Aorta (tissue), 5 donors: Measurements from ENCODE around the gene PCDH9. TPM values are rescaled to one million over a fixed set of nuclear protein-coding genes. Genes with fewer than 3 reads are reported as not detected.

Experiments
- ATAC-seq: fragments of 200-7000 bp; cut with Tn5 transposase; one replicate; pipeline ENCODE4 v1.9.1; 2022; ENCODE audit warnings: moderate library complexity; ENCODE audit not compliant: low FRiP score
- DNase-seq, 2 donors: peaks; one replicate each; pipeline ENCODE4 v3.0.0-alpha.2; 2020
- H3K27ac ChIP-seq, 2 donors: one replicate each; pipeline ENCODE4 v1.5.1; 2013; ENCODE audit warnings: low read length in 2 of 2, mild to moderate bottlenecking in 2 of 2, moderate library complexity in 2 of 2, control low read depth in 1 of 2, inconsistent platforms in 1 of 2, low read depth in 1 of 2
- H3K27me3 ChIP-seq, 2 donors: one replicate each; pipeline ENCODE4 v1.6.1; 2013; ENCODE audit warnings: control low read depth in 1 of 2, low read length in 1 of 2, mild to moderate bottlenecking in 1 of 2, moderate library complexity in 1 of 2; ENCODE audit not compliant: insufficient read depth in 2 of 2, control insufficient read depth in 1 of 2
- H3K36me3 ChIP-seq, 2 donors: one replicate each; pipeline ENCODE4 v1.6.1; 2013; ENCODE audit warnings: control low read depth in 1 of 2, low read length in 1 of 2, mild to moderate bottlenecking in 1 of 2; ENCODE audit not compliant: insufficient read depth in 2 of 2, control insufficient read depth in 1 of 2
- H3K4me1 ChIP-seq, 2 donors: one replicate each; pipeline ENCODE4 v1.6.1; 2013; ENCODE audit warnings: low read length in 2 of 2, control low read depth in 1 of 2, mild to moderate bottlenecking in 1 of 2, moderate library complexity in 1 of 2; ENCODE audit not compliant: insufficient read depth in 2 of 2, control insufficient read depth in 1 of 2
- H3K4me3 ChIP-seq, 2 donors: one replicate each; pipeline ENCODE4 v1.5.1; 2013; ENCODE audit warnings: low read length in 2 of 2, control low read depth in 1 of 2, mild to moderate bottlenecking in 1 of 2
- H3K9me3 ChIP-seq: one replicate; pipeline ENCODE4 v1.6.1; 2013; ENCODE audit warnings: mild to moderate bottlenecking, low read length; ENCODE audit not compliant: control insufficient read depth
- WGBS, 2 donors: extraction: QIAGEN DNeasy Blood & Tissue Kit; methylation state at CpG; one replicate each; pipeline ENCODE4 v1.1.7; 2013; 5-methylcytosine and 5-hydroxymethylcytosine counted together
- intact Hi-C, 2 donors: fragments of 100-400 bp; cut with DNase I; formaldehyde crosslinking; loops; one replicate each; pipeline versions ENCODE4 v1.14.2 to v1.15.0; 2022
- polyA plus RNA-seq, 2 donors: library from polyadenylated mRNA; stranded (reverse); fragments of 200-250 nt; gene quantifications; one replicate each; pipeline ENCODE4 v1.2.3, GENCODE V29; 2013
- total RNA-seq, 2 donors: library from RNA; stranded (reverse); fragmentation: NEBNext Ultra II Directional; extraction: Animal tissue kit (Norgen Biotek cat#: 25700); gene quantifications; one replicate each; pipeline ENCODE4 v1.2.1, GENCODE V29; 2021
- donor health status: healthy with polysubstance abuse.
- donor health status: Bipolar disorder and iron deficiency.
- donor health status: DM: no; HTN: no; CAD: no.
- donor health status: DM: no; HTN: no; CAD: no.
- donor health status: DM: yes; HTN: yes; CAD: no.

The PCDH9 gene
- total and polyA plus RNA-seq, 4 donors: 0.38 to 6.3 (median 4.2) TPM

DNA sequence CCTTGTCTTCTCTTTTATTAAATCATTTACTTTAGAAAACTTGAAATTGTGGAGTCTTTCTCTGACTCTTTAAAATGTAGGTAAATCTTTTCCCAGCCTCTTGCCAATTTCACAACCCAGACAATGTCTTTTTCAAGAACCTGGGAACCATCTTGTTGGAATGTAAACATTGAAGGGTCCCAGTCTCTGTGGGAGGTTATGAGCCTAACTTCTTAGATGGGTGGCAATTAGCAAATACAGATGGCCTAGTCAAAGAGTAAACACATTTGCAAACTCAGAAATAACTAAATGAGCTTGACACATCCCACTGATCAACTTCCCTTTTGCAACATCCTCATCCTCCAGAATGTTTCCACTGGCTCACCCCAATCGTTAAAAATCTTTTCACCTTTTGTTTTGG, 721.0 kb downstream of the PCDH9 start:
- Histone ChIP-seq H3K4me1 (no peaks in the 10 kb centered on the region), H3K27me3 (no peaks in the 10 kb centered on the region), H3K36me3 (no peaks in the 10 kb centered on the region), H3K4me3 (no peak overlapping the region), H3K9me3 (no peaks in the 10 kb centered on the region), H3K27ac (no peak overlapping the region)
- WGBS, 2 donors: 76 to 79% methylated on average over 1 of the region's 1 CpG
- no peak for DNase-seq
- no peak for ATAC-seq
- intact Hi-C loops: no loop called here

DNA sequence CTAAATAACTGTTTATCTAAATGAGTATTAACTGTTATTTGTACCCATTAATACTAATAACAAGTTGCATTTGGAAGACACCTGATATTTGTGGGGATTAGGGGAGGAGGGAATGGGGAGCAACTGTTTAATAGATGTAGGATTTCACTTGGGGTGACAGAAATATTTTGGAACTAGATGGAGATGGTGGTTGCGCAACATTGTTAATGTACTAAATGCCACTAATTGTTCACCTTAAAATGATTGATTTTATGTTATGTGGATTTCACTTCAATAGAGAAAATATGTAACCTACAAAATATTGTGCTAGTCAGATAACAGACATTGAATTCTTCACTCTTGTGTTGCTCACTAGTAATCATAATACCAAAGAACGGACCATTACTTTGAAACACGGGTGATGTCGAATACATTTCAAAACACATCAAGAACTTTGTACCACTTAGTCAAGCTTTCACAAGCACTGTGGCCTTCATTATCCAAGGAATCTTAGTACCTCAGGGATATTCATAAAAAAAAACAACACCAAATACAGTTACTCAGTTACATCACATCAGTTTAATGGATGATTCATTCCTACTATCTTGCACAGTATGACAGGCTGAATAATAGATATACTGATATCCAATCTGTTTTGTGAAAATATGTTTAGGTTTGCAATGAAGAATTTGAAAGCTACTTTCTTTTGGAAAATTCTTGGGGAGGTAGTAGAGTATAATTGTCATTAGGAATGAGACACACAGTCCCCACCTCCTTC, 721.8 kb downstream of the PCDH9 start:
- no peak for ATAC-seq
- 84 to 92% methylated on average over 4 of the region's 4 CpGs for WGBS, 2 donors

DNA sequence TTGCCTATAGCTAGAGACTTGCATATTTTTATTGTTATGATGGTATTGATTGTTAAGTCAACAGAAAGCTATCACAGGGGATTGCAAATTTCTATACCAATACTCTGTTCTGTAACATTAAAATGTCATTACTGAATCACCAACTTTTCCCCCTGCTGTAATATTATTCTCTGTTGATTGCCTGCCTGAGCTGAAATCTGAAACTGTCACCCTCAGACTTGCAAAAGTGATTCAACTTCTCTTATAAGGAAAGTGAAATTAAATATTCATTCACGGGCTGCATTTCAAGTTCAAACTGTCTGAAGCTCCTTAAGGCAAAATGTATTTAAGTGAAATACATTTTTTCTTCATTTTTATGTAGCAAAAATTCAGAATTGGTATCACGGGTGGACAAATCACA, 723.2 kb downstream of the PCDH9 start:
- Histone ChIP-seq H3K27me3 (no peaks in the 10 kb centered on the region), H3K4me3 (no peak overlapping the region), H3K36me3 (no peaks in the 10 kb centered on the region), H3K9me3 (no peaks in the 10 kb centered on the region), H3K4me1 (no peaks in the 10 kb centered on the region), H3K27ac (no peak overlapping the region)
- DNase-seq (no peak), ATAC-seq (no peak)
- WGBS, 2 donors: 63 to 75% methylated on average over 2 of the region's 2 CpGs
- intact Hi-C loops: no loop called here

More for the DNA sequence above, 721.8 kb downstream of the PCDH9 start:
- Histone ChIP-seq H3K27ac (no peak overlapping the region), H3K9me3 (no peaks in the 10 kb centered on the region), H3K4me1 (no peaks in the 10 kb centered on the region), H3K36me3 (no peaks in the 10 kb centered on the region), H3K27me3 (no peaks in the 10 kb centered on the region), H3K4me3 (no peak overlapping the region)
- intact Hi-C loops: no loop called here
- DNase-seq: no peak

DNA sequence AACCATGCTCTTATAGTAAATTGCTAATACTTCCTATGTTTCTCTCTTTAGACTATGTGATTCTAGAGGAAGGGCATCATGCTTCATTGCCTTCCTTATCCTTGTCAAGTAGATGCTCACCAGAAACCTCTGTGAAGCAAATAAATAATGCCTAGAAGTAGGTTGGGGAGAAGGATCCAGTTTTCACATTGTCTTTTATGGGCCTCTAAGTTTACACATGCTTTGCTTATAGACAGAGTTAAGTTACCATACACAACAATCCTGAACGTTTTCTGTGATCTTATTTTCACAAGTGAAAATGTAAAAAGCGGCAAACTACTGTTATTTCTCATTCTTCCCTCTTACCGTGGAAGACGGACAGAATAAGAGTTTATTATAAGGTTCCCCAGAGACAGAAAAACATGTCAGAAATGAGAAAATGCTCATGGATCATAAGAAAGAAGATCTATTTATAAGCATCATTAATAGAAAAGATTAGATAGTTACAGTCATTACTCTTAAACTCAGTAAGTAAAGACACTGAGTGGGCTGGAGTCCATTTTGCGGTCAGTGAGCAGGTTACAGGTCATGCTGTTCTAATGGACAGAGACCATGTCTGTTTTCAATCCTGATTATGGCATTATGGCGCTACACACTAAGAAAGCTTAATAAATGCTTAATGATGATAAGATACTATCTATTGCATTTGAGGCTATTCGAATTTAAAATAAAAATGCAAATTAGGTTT, 723.9 kb downstream of the PCDH9 start:
- no peak overlapping the region for H3K27ac ChIP-seq
- no peak for ATAC-seq
- no peak for DNase-seq
- 71 to 80% methylated on average over 7 of the region's 7 CpGs for WGBS, 2 donors
- intact Hi-C loops: no loop called here
- H3K27me3 ChIP-seq: no peaks in the 10 kb centered on the region
- H3K36me3 ChIP-seq: no peaks in the 10 kb centered on the region
- no peaks in the 10 kb centered on the region for H3K9me3 ChIP-seq
- no peak overlapping the region for H3K4me3 ChIP-seq
- H3K4me1 ChIP-seq: no peaks in the 10 kb centered on the region

DNA sequence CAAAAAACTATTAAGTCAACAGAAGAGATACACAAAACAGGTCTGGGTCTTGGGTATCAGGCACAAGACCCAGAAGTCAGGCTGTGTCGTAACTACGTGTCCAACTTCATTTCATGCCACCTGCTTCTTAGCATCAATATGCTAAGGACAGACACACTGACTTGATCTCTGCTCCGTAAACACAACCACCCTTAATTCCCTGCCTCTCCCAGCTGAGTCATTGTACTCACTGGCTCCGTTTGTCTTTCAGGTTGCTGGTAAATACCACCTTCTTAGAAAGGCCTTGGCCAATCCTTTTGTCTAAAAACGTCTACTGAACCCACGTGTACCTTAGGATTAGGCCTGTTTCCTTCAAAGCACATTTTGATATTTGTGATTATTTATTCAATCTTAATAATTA, 726.2 kb downstream of the PCDH9 start:
- no peaks in the 10 kb centered on the region for H3K27me3 ChIP-seq
- intact Hi-C loops: no loop called here
- DNase-seq (no peak), ATAC-seq (no peak)
- WGBS, 2 donors: 56 to 73% methylated on average over 6 of the region's 6 CpGs
- H3K9me3 ChIP-seq: no peaks in the 10 kb centered on the region
- H3K36me3 ChIP-seq: no peaks in the 10 kb centered on the region
- no peaks in the 10 kb centered on the region for H3K4me1 ChIP-seq
- H3K4me3 ChIP-seq: no peak overlapping the region
- no peak overlapping the region for H3K27ac ChIP-seq

DNA sequence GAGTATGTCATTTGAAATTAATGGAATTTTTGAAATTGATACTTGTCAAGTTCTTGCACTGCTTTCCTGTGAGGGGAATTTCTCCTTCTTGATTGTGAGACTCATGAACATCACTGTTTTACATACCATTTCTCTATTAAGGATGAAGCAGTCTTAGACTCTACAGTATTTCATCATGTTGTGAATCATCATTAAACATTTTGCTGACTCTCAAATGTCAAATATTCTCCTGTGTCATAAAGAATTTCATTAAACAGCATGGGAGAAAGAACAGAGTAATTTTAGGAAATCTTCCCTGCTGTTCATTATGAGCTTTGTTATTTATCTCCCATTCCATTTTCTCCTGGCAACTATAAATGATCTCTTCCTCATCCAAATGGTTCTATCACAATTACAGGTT, 729.0 kb downstream of the PCDH9 start:
- intact Hi-C loops: no loop called here
- Histone ChIP-seq H3K4me3 (no peak overlapping the region), H3K4me1 (no peaks in the 10 kb centered on the region), H3K9me3 (no peaks in the 10 kb centered on the region), H3K36me3 (no peaks in the 10 kb centered on the region), H3K27me3 (no peaks in the 10 kb centered on the region), H3K27ac (no peak overlapping the region)
- DNase-seq (no peak), ATAC-seq (no peak)

DNA sequence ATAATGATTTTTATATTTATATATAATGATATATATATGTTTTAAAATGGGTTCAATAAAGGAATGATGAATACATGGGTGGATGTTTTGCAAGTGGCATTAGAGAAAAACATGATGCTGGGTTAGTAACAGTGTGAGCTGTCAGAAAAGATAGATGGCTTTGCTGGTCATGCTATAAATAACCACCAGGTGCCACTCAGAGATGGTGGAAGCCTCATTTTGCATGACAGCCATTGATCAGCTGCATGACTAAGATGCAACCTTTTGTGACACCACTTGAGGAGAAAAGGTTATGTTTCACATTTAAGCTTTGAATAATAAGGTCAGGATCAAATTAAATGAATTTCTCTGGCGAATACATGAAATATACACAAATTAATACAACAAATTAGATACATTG, 737.7 kb downstream of the PCDH9 start:
- no peak for ATAC-seq
- no peak overlapping the region for H3K27ac ChIP-seq
- H3K9me3 ChIP-seq: no peaks in the 10 kb centered on the region
- no peak overlapping the region for H3K4me3 ChIP-seq
- no peaks in the 10 kb centered on the region for H3K4me1 ChIP-seq
- 94 to 98% methylated on average over 1 of the region's 1 CpG for WGBS, 2 donors
- no peaks in the 10 kb centered on the region for H3K27me3 ChIP-seq
- intact Hi-C loops: no loop called here
- H3K36me3 ChIP-seq: no peaks in the 10 kb centered on the region
- DNase-seq: no peak

DNA sequence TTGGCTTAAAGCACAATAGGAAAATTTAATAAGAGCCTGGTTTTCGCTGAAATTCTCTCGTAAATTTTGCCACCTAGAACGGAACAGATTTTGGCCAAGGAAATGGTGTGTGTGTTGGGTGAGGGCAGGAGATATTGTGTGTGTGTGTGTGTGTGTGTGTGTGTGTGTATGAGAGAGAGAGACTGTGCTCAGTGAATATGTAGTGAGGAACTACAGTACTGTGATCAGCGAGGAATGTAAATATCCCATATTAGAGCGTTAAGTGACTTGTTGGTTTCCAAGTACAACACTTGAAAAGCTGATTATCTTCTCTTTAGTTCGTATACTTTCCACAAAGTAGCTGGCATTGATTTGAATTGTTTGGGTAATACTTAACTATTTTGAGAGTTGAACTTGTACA, 738.9 kb downstream of the PCDH9 start:
- H3K4me1 ChIP-seq: no peaks in the 10 kb centered on the region
- H3K9me3 ChIP-seq: no peaks in the 10 kb centered on the region
- ATAC-seq (no peak), DNase-seq (no peak)
- 69 to 70% methylated on average over 6 of the region's 6 CpGs for WGBS, 2 donors
- H3K4me3 ChIP-seq: no peak overlapping the region
- H3K27me3 ChIP-seq: no peaks in the 10 kb centered on the region
- H3K27ac ChIP-seq: no peak overlapping the region
- intact Hi-C loops: no loop called here
- no peaks in the 10 kb centered on the region for H3K36me3 ChIP-seq

DNA sequence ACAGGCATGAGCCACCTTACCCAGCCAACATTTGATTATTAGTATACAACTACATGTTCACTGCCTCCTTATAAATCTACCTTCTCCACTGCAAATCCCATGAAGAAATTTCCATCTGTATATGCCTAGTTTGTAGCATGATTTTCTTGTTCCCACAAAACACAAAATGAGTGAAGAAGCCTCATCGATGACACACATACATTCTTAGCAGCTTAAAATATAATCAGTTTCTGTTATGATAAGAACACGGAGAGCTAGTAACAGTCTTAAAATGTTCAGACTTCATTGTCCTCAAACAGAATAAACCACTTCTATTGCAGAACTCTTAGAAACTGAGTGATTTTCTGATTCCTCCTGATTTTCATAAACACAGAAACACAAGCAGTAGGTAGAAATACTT, 740.5 kb downstream of the PCDH9 start:
- ATAC-seq: no peak
- no peaks in the 10 kb centered on the region for H3K27me3 ChIP-seq
- no peak overlapping the region for H3K4me3 ChIP-seq
- intact Hi-C loops: no loop called here
- no peaks in the 10 kb centered on the region for H3K4me1 ChIP-seq
- no peaks in the 10 kb centered on the region for H3K9me3 ChIP-seq
- no peak overlapping the region for H3K27ac ChIP-seq
- WGBS, 2 donors: 73 to 83% methylated on average over 2 of the region's 2 CpGs
- no peak for DNase-seq
- H3K36me3 ChIP-seq: no peaks in the 10 kb centered on the region
